Suppressor macrophage treated with lipopolysaccharide for 1 hour (primary cell): ENCODE measurements around the gene NAA80.

ENCODE experiments used
- DNase-seq, 3 donors: peaks; one replicate each; pipeline ENCODE4 v3.0.0-alpha.2; 2020 to 2022

The NAA80 gene

GRCh38 chr3:50327943-50328691 lies 28.9 kb upstream of the NAA80 start, which contains the start of gene TUSC2:
Gene TUSC2, minus strand, starts transcription at chr3:50328223. Its CDS starts 124 bp downstream, at chr3:50328099.
- DNase-seq: peak; percentile 98 to 99 (median 99)

- no peak for DNase-seq
Observed at GRCh38 chr3:50327129-50327528, 27.9 kb upstream of the NAA80 start.

GRCh38 chr3:50326182-50326541 lies 27.0 kb upstream of the NAA80 start:
- DNase-seq: no peak

- DNase-seq: no peak
Observed at GRCh38 chr3:50325497-50326181, 26.4 kb upstream of the NAA80 start.

GRCh38 chr3:50325113-50325480 lies 25.9 kb upstream of the NAA80 start:
- no peak for DNase-seq

GRCh38 chr3:50324351-50325112 lies 25.3 kb upstream of the NAA80 start:
- peak; percentile 73 to 85 (median 76) for DNase-seq

- DNase-seq: peak in 1 of 3 donors; percentile 44
Observed at GRCh38 chr3:50323614-50324199, 24.5 kb upstream of the NAA80 start.

- DNase-seq: peak; percentile 68 to 77 (median 73)
Observed at GRCh38 chr3:50323092-50323600, 23.9 kb upstream of the NAA80 start.

GRCh38 chr3:50322386-50323091 lies 23.3 kb upstream of the NAA80 start, which contains the start of gene HYAL2:
Gene HYAL2, minus strand, starts transcription at chr3:50322745. Its CDS starts 2,256 bp downstream, at chr3:50320489.
- DNase-seq: no peak

- DNase-seq: no peak
Observed at GRCh38 chr3:50322115-50322385, 22.8 kb upstream of the NAA80 start.

- peak; percentile 86 to 95 (median 92) for DNase-seq
Observed at GRCh38 chr3:50321336-50322114, 22.3 kb upstream of the NAA80 start.

GRCh38 chr3:50320853-50321335 lies 21.7 kb upstream of the NAA80 start:
- peak; percentile 62 to 90 (median 77) for DNase-seq

GRCh38 chr3:50319894-50320625 lies 20.9 kb upstream of the NAA80 start:
- no peak for DNase-seq

GRCh38 chr3:50319181-50319893 lies 20.1 kb upstream of the NAA80 start:
- DNase-seq: no peak

GRCh38 chr3:50318615-50319014 lies 19.4 kb upstream of the NAA80 start:
- DNase-seq: peak; percentile 35 to 44 (median 39)

- no peak for DNase-seq
Observed at GRCh38 chr3:50318163-50318562, 19.0 kb upstream of the NAA80 start.

GRCh38 chr3:50317300-50317699 lies 18.1 kb upstream of the NAA80 start:
- DNase-seq: no peak

GRCh38 chr3:50316657-50317242 lies 17.5 kb upstream of the NAA80 start:
- no peak for DNase-seq

GRCh38 chr3:50314816-50315215 lies 15.6 kb upstream of the NAA80 start:
- DNase-seq: no peak

- no peak for DNase-seq
Observed at GRCh38 chr3:50314342-50314741, 15.1 kb upstream of the NAA80 start.
